ENCODE results near the gene RNF208. TPM values are rescaled to one million over a fixed set of nuclear protein-coding genes. Genes with fewer than 3 reads are reported as not detected.

RNF208 gene
- total and polyA plus RNA-seq, 9 of the 15 experiments (the other 6 are each of a cell fraction or from before 2014, with no cell fraction given): 0.15 to 6.9 (median 0.50) TPM; not detected in 2

DNA sequence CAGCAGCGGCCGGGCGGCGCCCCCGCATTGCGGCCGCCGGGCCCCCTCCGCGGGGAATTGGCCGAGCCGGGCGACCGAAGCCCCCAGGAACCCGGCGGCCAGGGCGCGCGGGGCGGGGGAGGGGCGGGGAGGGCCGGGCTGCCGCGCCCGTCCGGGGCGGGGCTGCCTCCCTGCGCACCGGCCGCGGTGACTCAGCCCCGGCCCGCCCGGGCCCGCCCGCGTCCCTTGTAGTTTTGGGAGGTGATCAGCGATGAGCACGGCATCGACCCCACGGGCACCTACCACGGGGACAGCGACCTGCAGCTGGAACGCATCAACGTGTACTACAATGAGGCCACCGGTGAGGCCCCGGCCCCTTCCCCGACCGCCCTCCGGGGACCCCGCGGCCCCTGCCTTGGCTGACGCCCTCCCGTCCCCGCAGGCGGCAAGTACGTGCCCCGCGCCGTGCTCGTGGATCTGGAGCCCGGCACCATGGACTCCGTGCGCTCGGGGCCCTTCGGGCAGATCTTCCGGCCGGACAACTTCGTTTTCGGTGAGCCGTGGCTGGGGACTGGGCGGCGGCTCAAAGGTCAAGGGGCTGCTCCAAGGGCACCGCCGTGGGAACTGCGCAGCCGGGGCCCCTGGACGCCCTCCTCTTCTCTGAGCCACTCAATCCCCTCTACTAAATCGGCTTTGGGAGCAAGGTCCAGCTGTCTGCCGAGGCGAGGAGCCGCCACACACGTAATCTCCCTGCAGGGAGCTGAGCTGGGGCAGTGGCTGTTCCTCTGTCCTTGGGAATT, 19.6 kb upstream of the RNF208 start (continued):
- TF ChIP-seq, protein P1, sequence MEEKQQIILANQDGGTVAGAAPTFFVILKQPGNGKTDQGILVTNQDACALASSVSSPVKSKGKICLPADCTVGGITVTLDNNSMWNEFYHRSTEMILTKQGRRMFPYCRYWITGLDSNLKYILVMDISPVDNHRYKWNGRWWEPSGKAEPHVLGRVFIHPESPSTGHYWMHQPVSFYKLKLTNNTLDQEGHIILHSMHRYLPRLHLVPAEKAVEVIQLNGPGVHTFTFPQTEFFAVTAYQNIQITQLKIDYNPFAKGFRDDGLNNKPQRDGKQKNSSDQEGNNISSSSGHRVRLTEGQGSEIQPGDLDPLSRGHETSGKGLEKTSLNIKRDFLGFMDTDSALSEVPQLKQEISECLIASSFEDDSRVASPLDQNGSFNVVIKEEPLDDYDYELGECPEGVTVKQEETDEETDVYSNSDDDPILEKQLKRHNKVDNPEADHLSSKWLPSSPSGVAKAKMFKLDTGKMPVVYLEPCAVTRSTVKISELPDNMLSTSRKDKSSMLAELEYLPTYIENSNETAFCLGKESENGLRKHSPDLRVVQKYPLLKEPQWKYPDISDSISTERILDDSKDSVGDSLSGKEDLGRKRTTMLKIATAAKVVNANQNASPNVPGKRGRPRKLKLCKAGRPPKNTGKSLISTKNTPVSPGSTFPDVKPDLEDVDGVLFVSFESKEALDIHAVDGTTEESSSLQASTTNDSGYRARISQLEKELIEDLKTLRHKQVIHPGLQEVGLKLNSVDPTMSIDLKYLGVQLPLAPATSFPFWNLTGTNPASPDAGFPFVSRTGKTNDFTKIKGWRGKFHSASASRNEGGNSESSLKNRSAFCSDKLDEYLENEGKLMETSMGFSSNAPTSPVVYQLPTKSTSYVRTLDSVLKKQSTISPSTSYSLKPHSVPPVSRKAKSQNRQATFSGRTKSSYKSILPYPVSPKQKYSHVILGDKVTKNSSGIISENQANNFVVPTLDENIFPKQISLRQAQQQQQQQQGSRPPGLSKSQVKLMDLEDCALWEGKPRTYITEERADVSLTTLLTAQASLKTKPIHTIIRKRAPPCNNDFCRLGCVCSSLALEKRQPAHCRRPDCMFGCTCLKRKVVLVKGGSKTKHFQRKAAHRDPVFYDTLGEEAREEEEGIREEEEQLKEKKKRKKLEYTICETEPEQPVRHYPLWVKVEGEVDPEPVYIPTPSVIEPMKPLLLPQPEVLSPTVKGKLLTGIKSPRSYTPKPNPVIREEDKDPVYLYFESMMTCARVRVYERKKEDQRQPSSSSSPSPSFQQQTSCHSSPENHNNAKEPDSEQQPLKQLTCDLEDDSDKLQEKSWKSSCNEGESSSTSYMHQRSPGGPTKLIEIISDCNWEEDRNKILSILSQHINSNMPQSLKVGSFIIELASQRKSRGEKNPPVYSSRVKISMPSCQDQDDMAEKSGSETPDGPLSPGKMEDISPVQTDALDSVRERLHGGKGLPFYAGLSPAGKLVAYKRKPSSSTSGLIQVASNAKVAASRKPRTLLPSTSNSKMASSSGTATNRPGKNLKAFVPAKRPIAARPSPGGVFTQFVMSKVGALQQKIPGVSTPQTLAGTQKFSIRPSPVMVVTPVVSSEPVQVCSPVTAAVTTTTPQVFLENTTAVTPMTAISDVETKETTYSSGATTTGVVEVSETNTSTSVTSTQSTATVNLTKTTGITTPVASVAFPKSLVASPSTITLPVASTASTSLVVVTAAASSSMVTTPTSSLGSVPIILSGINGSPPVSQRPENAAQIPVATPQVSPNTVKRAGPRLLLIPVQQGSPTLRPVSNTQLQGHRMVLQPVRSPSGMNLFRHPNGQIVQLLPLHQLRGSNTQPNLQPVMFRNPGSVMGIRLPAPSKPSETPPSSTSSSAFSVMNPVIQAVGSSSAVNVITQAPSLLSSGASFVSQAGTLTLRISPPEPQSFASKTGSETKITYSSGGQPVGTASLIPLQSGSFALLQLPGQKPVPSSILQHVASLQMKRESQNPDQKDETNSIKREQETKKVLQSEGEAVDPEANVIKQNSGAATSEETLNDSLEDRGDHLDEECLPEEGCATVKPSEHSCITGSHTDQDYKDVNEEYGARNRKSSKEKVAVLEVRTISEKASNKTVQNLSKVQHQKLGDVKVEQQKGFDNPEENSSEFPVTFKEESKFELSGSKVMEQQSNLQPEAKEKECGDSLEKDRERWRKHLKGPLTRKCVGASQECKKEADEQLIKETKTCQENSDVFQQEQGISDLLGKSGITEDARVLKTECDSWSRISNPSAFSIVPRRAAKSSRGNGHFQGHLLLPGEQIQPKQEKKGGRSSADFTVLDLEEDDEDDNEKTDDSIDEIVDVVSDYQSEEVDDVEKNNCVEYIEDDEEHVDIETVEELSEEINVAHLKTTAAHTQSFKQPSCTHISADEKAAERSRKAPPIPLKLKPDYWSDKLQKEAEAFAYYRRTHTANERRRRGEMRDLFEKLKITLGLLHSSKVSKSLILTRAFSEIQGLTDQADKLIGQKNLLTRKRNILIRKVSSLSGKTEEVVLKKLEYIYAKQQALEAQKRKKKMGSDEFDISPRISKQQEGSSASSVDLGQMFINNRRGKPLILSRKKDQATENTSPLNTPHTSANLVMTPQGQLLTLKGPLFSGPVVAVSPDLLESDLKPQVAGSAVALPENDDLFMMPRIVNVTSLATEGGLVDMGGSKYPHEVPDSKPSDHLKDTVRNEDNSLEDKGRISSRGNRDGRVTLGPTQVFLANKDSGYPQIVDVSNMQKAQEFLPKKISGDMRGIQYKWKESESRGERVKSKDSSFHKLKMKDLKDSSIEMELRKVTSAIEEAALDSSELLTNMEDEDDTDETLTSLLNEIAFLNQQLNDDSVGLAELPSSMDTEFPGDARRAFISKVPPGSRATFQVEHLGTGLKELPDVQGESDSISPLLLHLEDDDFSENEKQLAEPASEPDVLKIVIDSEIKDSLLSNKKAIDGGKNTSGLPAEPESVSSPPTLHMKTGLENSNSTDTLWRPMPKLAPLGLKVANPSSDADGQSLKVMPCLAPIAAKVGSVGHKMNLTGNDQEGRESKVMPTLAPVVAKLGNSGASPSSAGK (IDR thresholded peaks at IDR 0.05): no peak
- no peak for TF ChIP-seq NEUROD1 (IDR thresholded peaks at IDR 0.05; ENCODE audit: borderline replicate concordance, low read depth, low read length, partially characterized antibody)
- TF ChIP-seq THAP7 (CRISPR knock-in tag; IDR thresholded peaks at IDR 0.05): no peak
- TF ChIP-seq CHD4 (IDR thresholded peaks at IDR 0.05; ENCODE audit: insufficient read depth, insufficient replicate concordance, low read depth, low read length, poor library complexity, severe bottlenecking): no peak
- TF ChIP-seq MCM2 (IDR thresholded peaks at IDR 0.05; ENCODE audit: low read depth): no peak
- TF ChIP-seq CHCHD3 (CRISPR knock-in tag; IDR thresholded peaks at IDR 0.05): no peak
- TF ChIP-seq ZNF444 (CRISPR knock-in tag; IDR thresholded peaks at IDR 0.05): no peak
- TF ChIP-seq, protein P2, sequence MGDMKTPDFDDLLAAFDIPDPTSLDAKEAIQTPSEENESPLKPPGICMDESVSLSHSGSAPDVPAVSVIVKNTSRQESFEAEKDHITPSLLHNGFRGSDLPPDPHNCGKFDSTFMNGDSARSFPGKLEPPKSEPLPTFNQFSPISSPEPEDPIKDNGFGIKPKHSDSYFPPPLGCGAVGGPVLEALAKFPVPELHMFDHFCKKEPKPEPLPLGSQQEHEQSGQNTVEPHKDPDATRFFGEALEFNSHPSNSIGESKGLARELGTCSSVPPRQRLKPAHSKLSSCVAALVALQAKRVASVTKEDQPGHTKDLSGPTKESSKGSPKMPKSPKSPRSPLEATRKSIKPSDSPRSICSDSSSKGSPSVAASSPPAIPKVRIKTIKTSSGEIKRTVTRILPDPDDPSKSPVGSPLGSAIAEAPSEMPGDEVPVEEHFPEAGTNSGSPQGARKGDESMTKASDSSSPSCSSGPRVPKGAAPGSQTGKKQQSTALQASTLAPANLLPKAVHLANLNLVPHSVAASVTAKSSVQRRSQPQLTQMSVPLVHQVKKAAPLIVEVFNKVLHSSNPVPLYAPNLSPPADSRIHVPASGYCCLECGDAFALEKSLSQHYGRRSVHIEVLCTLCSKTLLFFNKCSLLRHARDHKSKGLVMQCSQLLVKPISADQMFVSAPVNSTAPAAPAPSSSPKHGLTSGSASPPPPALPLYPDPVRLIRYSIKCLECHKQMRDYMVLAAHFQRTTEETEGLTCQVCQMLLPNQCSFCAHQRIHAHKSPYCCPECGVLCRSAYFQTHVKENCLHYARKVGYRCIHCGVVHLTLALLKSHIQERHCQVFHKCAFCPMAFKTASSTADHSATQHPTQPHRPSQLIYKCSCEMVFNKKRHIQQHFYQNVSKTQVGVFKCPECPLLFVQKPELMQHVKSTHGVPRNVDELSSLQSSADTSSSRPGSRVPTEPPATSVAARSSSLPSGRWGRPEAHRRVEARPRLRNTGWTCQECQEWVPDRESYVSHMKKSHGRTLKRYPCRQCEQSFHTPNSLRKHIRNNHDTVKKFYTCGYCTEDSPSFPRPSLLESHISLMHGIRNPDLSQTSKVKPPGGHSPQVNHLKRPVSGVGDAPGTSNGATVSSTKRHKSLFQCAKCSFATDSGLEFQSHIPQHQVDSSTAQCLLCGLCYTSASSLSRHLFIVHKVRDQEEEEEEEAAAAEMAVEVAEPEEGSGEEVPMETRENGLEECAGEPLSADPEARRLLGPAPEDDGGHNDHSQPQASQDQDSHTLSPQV (IDR thresholded peaks at IDR 0.05): no peak

Measured in K562 (cell line).